Measurements from ENCODE around the gene UBE2I. TPM values are rescaled to one million over a fixed set of nuclear protein-coding genes. Genes with fewer than 3 reads are reported as not detected.

The UBE2I gene
- 161 to 196 TPM (median 171 TPM) in 5 replicates for total RNA-seq (2022; extraction: Qiagen RNA extraction; ENCODE audit: low read depth)

GRCh38 chr16:1308977-1309885 lies at the start of gene UBE2I:
Gene UBE2I, plus strand, starts transcription at chr16:1309636. Its CDS starts 4,395 bp downstream, at chr16:1314031.

GRCh38 chr16:1333149-1333812 lies 23.8 kb downstream of the UBE2I start, which contains the start of gene BAIAP3:
Gene BAIAP3, plus strand, starts transcription at chr16:1333645. Its CDS starts 4,905 bp downstream, at chr16:1338550.

GRCh38 chr16:1351582-1352362 lies 42.3 kb downstream of the UBE2I start, which contains the start of the genes GNPTG and TSR3:
Gene GNPTG, plus strand, starts transcription at chr16:1351931. Its CDS starts 35 bp downstream, at chr16:1351966.
Gene TSR3, minus strand, starts transcription at chr16:1351878. Its CDS starts 74 bp downstream, at chr16:1351804.

Other genes starting within 250 kb of the UBE2I start
- 0.26 to 0.36 TPM (median 0.26 TPM) in 3 of 5 replicates, not detected in the others for gene SSTR5, start 236.9 kb upstream of the UBE2I start, total RNA-seq (2022; extraction: Qiagen RNA extraction; ENCODE audit: low read depth)
- not detected in 5 replicates for gene C1QTNF8, start 213.4 kb upstream of the UBE2I start, total RNA-seq (2022; extraction: Qiagen RNA extraction; ENCODE audit: low read depth)
- 8.6 to 12.1 TPM (median 11.3 TPM) in 5 replicates for gene CACNA1H, start 156.5 kb upstream of the UBE2I start, total RNA-seq (2022; extraction: Qiagen RNA extraction; ENCODE audit: low read depth)
- 0.08 to 0.16 TPM in 2 of 5 replicates, not detected in the others for gene TPSG1, start 84.4 kb upstream of the UBE2I start, total RNA-seq (2022; extraction: Qiagen RNA extraction; ENCODE audit: low read depth)
- gene TPSB2, start 79.5 kb upstream of the UBE2I start, total RNA-seq (2022; extraction: Qiagen RNA extraction; ENCODE audit: low read depth) = not detected in 5 replicates
- not detected in 5 replicates for gene TPSAB1, start 68.9 kb upstream of the UBE2I start, total RNA-seq (2022; extraction: Qiagen RNA extraction; ENCODE audit: low read depth)
- gene TPSD1, start 53.6 kb upstream of the UBE2I start, total RNA-seq (2022; extraction: Qiagen RNA extraction; ENCODE audit: low read depth) = 0.03 TPM in 1 of 5 replicates, not detected in the others
- gene BAIAP3, start 24.0 kb downstream of the UBE2I start, total RNA-seq (2022; extraction: Qiagen RNA extraction; ENCODE audit: low read depth) = 0.75 to 2.8 TPM (median 0.86 TPM) in 5 replicates
- gene TSR3, start 42.2 kb downstream of the UBE2I start, total RNA-seq (2022; extraction: Qiagen RNA extraction; ENCODE audit: low read depth) = 50.7 to 94.3 TPM (median 89.3 TPM) in 5 replicates
- 24.2 to 38.2 TPM (median 34.7 TPM) in 5 replicates for gene GNPTG, start 42.3 kb downstream of the UBE2I start, total RNA-seq (2022; extraction: Qiagen RNA extraction; ENCODE audit: low read depth)
- 27.5 to 45.1 TPM (median 44.8 TPM) in 5 replicates for gene UNKL, start 105.1 kb downstream of the UBE2I start, total RNA-seq (2022; extraction: Qiagen RNA extraction; ENCODE audit: low read depth)
- 29.6 to 38.5 TPM (median 37.1 TPM) in 5 replicates for gene UQCC4, start 111.1 kb downstream of the UBE2I start, total RNA-seq (2022; extraction: Qiagen RNA extraction; ENCODE audit: low read depth)
- gene PERCC1, start 121.4 kb downstream of the UBE2I start, total RNA-seq (2022; extraction: Qiagen RNA extraction; ENCODE audit: low read depth) = not detected in 5 replicates
- 0.14 to 0.89 TPM (median 0.44 TPM) in 5 replicates for gene CCDC154, start 134.9 kb downstream of the UBE2I start, total RNA-seq (2022; extraction: Qiagen RNA extraction; ENCODE audit: low read depth)
- 66.8 to 86.1 TPM (median 76.1 TPM) in 5 replicates for gene CLCN7, start 165.4 kb downstream of the UBE2I start, total RNA-seq (2022; extraction: Qiagen RNA extraction; ENCODE audit: low read depth)
- not detected in 5 replicates for gene PTX4, start 179.3 kb downstream of the UBE2I start, total RNA-seq (2022; extraction: Qiagen RNA extraction; ENCODE audit: low read depth)
- gene TELO2, start 183.7 kb downstream of the UBE2I start, total RNA-seq (2022; extraction: Qiagen RNA extraction; ENCODE audit: low read depth) = 32.1 to 45.2 TPM (median 36.7 TPM) in 5 replicates
- gene TMEM204, start 224.0 kb downstream of the UBE2I start, total RNA-seq (2022; extraction: Qiagen RNA extraction; ENCODE audit: low read depth) = not detected in 5 replicates